IMR-90 (cell line): ENCODE results near the gene AGBL1. TPM values are rescaled to one million over a fixed set of nuclear protein-coding genes. Genes with fewer than 3 reads are reported as not detected.

Source experiments
- ATAC-seq: fragments of 200-7000 bp; cut with Tn5 transposase; 2 replicates; pipeline ENCODE4 v1.9.1; 2020; ENCODE audit warnings: low read depth, mild to moderate bottlenecking, moderate library complexity
- BruUV-seq: library from RNA; stranded (reverse); fragments of 400-500 nt; replicated peaks from 2 replicates; lab custom pipeline; 2021; lab: Mats Ljungman, UMichigan
- CTCF ChIA-PET: fragments of 300-600 bp; formaldehyde crosslinking; extraction: SDS; loops from one replicate; lab custom pipeline; 2021; ENCODE audit warnings: antibody characterized with exemption; lab: Yijun Ruan, JAX
- POLR2A ChIA-PET: fragments of 300-600 bp; sonication (Branson Sonifier 250); formaldehyde crosslinking; loops from one replicate; lab custom pipeline; 2022; ENCODE audit warnings: antibody characterized with exemption; ENCODE audit not compliant: unreplicated experiment; lab: Charles Lee
- DNase-seq: peaks from one replicate; pipeline ENCODE4 v3.0.0; 2013
- H2AFZ ChIP-seq: replicated peaks from 2 replicates; pipeline ENCODE3; 2013; ENCODE audit warnings: low read length, mild to moderate bottlenecking; ENCODE audit not compliant: poor library complexity
- H2AK5ac ChIP-seq: 2 replicates; pipeline ENCODE4 v1.6.1; 2013; ENCODE audit warnings: low read depth, low read length, inconsistent platforms
- H2AK9ac ChIP-seq: replicated peaks from 2 replicates; pipeline ENCODE3; 2013; ENCODE audit warnings: mild to moderate bottlenecking, low read depth, low read length, moderate library complexity; ENCODE audit not compliant: poor library complexity
- H2BK120ac ChIP-seq: 2 replicates; pipeline ENCODE4 v1.6.1; 2013; ENCODE audit warnings: low read depth, low read length, inconsistent platforms
- H2BK15ac ChIP-seq: 3 replicates; pipeline ENCODE4 v1.6.1; 2013; ENCODE audit warnings: low read depth, low read length, inconsistent platforms
- H2BK20ac ChIP-seq: 2 replicates; pipeline ENCODE4 v1.6.1; 2013; ENCODE audit warnings: low read depth, mild to moderate bottlenecking, inconsistent platforms, low read length, moderate library complexity
- H2BK5ac ChIP-seq: 2 replicates; pipeline ENCODE4 v1.6.1; 2013; ENCODE audit warnings: mild to moderate bottlenecking, low read depth, low read length, inconsistent platforms; ENCODE audit not compliant: poor library complexity, severe bottlenecking
- H3K14ac ChIP-seq: replicated peaks from 2 replicates; pipeline ENCODE4 v1.6.1; 2013; ENCODE audit warnings: low read depth, low read length, inconsistent platforms
- H3K18ac ChIP-seq: 2 replicates; pipeline ENCODE4 v1.6.1; 2013; ENCODE audit warnings: low read depth, low read length, control low read depth
- H3K23ac ChIP-seq: 2 replicates; pipeline ENCODE4 v1.6.1; 2013; ENCODE audit warnings: low read depth, low read length, inconsistent platforms
- H3K27ac ChIP-seq: 2 replicates; pipeline ENCODE4 v1.5.1; 2013; ENCODE audit warnings: mild to moderate bottlenecking, control low read depth, low read length; ENCODE audit not compliant: insufficient read depth
- H3K27me3 ChIP-seq: 2 replicates; pipeline ENCODE4 v1.6.1; 2013; ENCODE audit warnings: low read length; ENCODE audit not compliant: control insufficient read depth, insufficient read depth
- H3K36me3 ChIP-seq: 2 replicates; pipeline ENCODE4 v1.6.1; 2013; ENCODE audit warnings: low read length, mixed read lengths; ENCODE audit not compliant: control insufficient read depth, insufficient read depth
- H3K4ac ChIP-seq: 2 replicates; pipeline ENCODE4 v1.6.1; 2013; ENCODE audit warnings: low read depth, low read length, inconsistent platforms
- H3K4me1 ChIP-seq: 2 replicates; pipeline ENCODE4 v1.6.1; 2013; ENCODE audit warnings: low read length, mixed read lengths; ENCODE audit not compliant: control insufficient read depth, insufficient read depth
- H3K4me2 ChIP-seq: 2 replicates; pipeline ENCODE4 v1.6.1; 2013; ENCODE audit warnings: low read depth, mild to moderate bottlenecking, control low read depth, low read length, moderate library complexity
- H3K4me3 ChIP-seq: 2 replicates; pipeline ENCODE4 v1.5.1; 2013; ENCODE audit warnings: low read depth, mild to moderate bottlenecking, control low read depth, low read length, moderate library complexity; ENCODE audit not compliant: insufficient read depth
- H3K56ac ChIP-seq: 2 replicates; pipeline ENCODE4 v1.6.1; 2013; ENCODE audit warnings: low read length, inconsistent platforms; ENCODE audit not compliant: insufficient read depth; ENCODE audit errors: extremely low read depth
- H3K79me1 ChIP-seq, 2 experiments: 2 replicates each; pipeline ENCODE4 v1.6.1; 2013; ENCODE audit warnings: low read length in 2 of 2, inconsistent platforms in 1 of 2, low read depth in 1 of 2
- H3K9ac ChIP-seq: 2 replicates; pipeline ENCODE4 v1.6.1; 2013; ENCODE audit warnings: low read depth, low read length, control low read depth
- H3K9me1 ChIP-seq: 2 replicates; pipeline ENCODE4 v1.6.1; 2013; ENCODE audit warnings: low read length, inconsistent platforms; ENCODE audit not compliant: insufficient read depth
- H3K9me3 ChIP-seq: 2 replicates; pipeline ENCODE4 v1.6.1; 2013; ENCODE audit warnings: low read length; ENCODE audit not compliant: control insufficient read depth, insufficient read depth
- H4K20me1 ChIP-seq: 2 replicates; pipeline ENCODE4 v1.6.1; 2013; ENCODE audit warnings: low read length, inconsistent platforms; ENCODE audit not compliant: insufficient read depth
- H4K5ac ChIP-seq: 2 replicates; pipeline ENCODE4 v1.6.1; 2013; ENCODE audit warnings: mild to moderate bottlenecking, low read depth, low read length, control low read depth
- H4K8ac ChIP-seq, 2 experiments: 2 replicates each; pipeline ENCODE4 v1.6.1; 2013; ENCODE audit warnings: low read depth in 2 of 2, low read length in 2 of 2, control low read depth in 1 of 2, inconsistent platforms in 1 of 2
- H4K91ac ChIP-seq: 2 replicates; pipeline ENCODE4 v1.6.1; 2013; ENCODE audit warnings: low read depth, low read length, inconsistent platforms; ENCODE audit not compliant: insufficient read depth
- BHLHE40 ChIP-seq: fragments of 150-350 bp; IDR thresholded peaks from 2 replicates; pipeline ENCODE4 v1.6.1; 2016; ENCODE audit warnings: mild to moderate bottlenecking, low read depth, low read length
- CEBPB ChIP-seq: IDR thresholded peaks from 2 replicates; pipeline ENCODE4 v1.6.1; 2012; ENCODE audit warnings: low read depth, low read length, improper control_type of control experiment
- CHD1 ChIP-seq: IDR thresholded peaks from 2 replicates; pipeline ENCODE4 v1.6.1; 2012; ENCODE audit warnings: low read depth, low read length, improper control_type of control experiment
- CTCF ChIP-seq: conservative IDR thresholded peaks from 2 replicates; pipeline ENCODE4 v1.5.1; 2012; ENCODE audit warnings: mild to moderate bottlenecking, low read depth, low read length, improper control_type of control experiment
- ELK1 ChIP-seq: fragments of 150-350 bp; IDR thresholded peaks from 2 replicates; pipeline ENCODE4 v1.6.1; 2016; ENCODE audit warnings: low read depth, mild to moderate bottlenecking, low read length, moderate library complexity, borderline replicate concordance
- FOS ChIP-seq: fragments of 150-350 bp; IDR thresholded peaks from 2 replicates; pipeline ENCODE4 v1.6.1; 2016; ENCODE audit warnings: low read depth, low read length
- MAFK ChIP-seq: IDR thresholded peaks from 2 replicates; pipeline ENCODE4 v1.6.1; 2012; ENCODE audit warnings: low read depth, low read length, improper control_type of control experiment
- MAZ ChIP-seq: IDR thresholded peaks from 2 replicates; pipeline ENCODE4 v1.6.1; 2012; ENCODE audit warnings: low read depth, mild to moderate bottlenecking, low read length, improper control_type of control experiment, moderate library complexity, borderline replicate concordance
- MXI1 ChIP-seq: IDR thresholded peaks from 2 replicates; pipeline ENCODE4 v1.6.1; 2012; ENCODE audit warnings: low read depth, mild to moderate bottlenecking, low read length, moderate library complexity, borderline replicate concordance
- NFE2L2 ChIP-seq: fragments of 150-350 bp; IDR thresholded peaks from 2 replicates; pipeline ENCODE4 v1.6.1; 2016; ENCODE audit warnings: low read depth, mild to moderate bottlenecking, low read length
- POLR2A ChIP-seq: IDR thresholded peaks from 2 replicates; pipeline ENCODE4 v1.6.1; 2012; ENCODE audit warnings: mild to moderate bottlenecking, low read depth, low read length
- RAD21 ChIP-seq: IDR thresholded peaks from 2 replicates; pipeline ENCODE4 v1.6.1; 2012; ENCODE audit warnings: low read length, improper control_type of control experiment
- RCOR1 ChIP-seq: IDR thresholded peaks from 2 replicates; pipeline ENCODE4 v1.6.1; 2012; ENCODE audit warnings: mild to moderate bottlenecking, low read length, improper control_type of control experiment; ENCODE audit not compliant: insufficient replicate concordance
- RFX5 ChIP-seq: IDR thresholded peaks from 2 replicates; pipeline ENCODE4 v1.8.0; 2012; ENCODE audit warnings: low read depth, mild to moderate bottlenecking, low read length, moderate library complexity
- SMC3 ChIP-seq: fragments of 150-350 bp; IDR thresholded peaks from 2 replicates; pipeline ENCODE4 v1.6.1; 2016; ENCODE audit warnings: low read depth, mild to moderate bottlenecking, antibody characterized with exemption, low read length, moderate library complexity
- USF2 ChIP-seq: fragments of 150-350 bp; IDR thresholded peaks from 2 replicates; pipeline ENCODE4 v1.6.1; 2017; ENCODE audit warnings: mild to moderate bottlenecking, antibody characterized with exemption, low read length, low read depth
- WGBS, 2 experiments: methylation state at CpG; one replicate each; pipeline versions ENCODE4 v1.1.5 to v1.1.7; 2013; ENCODE audit warnings: missing lambda C conversion rate in 2 of 2; ENCODE audit not compliant: insufficient read length in 1 of 2; ENCODE audit errors: extremely low coverage in 2 of 2; 5-methylcytosine and 5-hydroxymethylcytosine counted together
- dilution Hi-C: fragments of 300-500 bp; cut with HindIII; formaldehyde crosslinking; loops from one replicate; pipeline ENCODE4 v1.14.3; 2018; ENCODE audit warnings: low sequenced_read_pairs; ENCODE audit not compliant: unreplicated experiment
- in situ Hi-C: fragments of 300-500 bp; cut with MboI; formaldehyde crosslinking; loops from 3 replicates; pipeline ENCODE4 v1.14.3; 2019; ENCODE audit warnings: low sequenced_read_pairs, inconsistent platforms, mixed read lengths
- intact Hi-C: fragments of 100-400 bp; cut with micrococcal nuclease; formaldehyde crosslinking; loops from 2 replicates; pipeline ENCODE4 v1.10.0; 2022
- polyA plus RNA-seq, 3 experiments: library from polyadenylated mRNA; depleted of rRNA; stranded (reverse); fragments of >200 nt; gene quantifications; 2 replicates each; pipeline ENCODE4 v1.2.3, GENCODE V29; 2012; ENCODE audit warnings: low replicate concordance in 1 of 3
- total RNA-seq: library from RNA; depleted of rRNA; stranded (reverse); fragments of >200 nt; gene quantifications from 2 replicates; pipeline ENCODE4 v1.2.3, GENCODE V29; 2012

AGBL1 gene
- total and polyA plus RNA-seq, 2 of the 4 experiments (the other 2 are of a cell fraction) = not detected

- Histone ChIP-seq H4K20me1 (no peaks in the 10 kb centered on the region), H3K4me2 (no peak overlapping the region), H3K4me1 (no peaks in the 10 kb centered on the region), H2BK20ac (no peak overlapping the region), H3K56ac (no peak overlapping the region), H3K79me1 (no peaks in the 10 kb centered on the region), H3K9me1 (no peaks in the 10 kb centered on the region), H3K36me3 (no peaks in the 10 kb centered on the region), H3K23ac (no peak overlapping the region), H3K27me3 (no peaks in the 10 kb centered on the region), H4K91ac (no peak overlapping the region), H3K9me3 (peaks cover 13% of the 10 kb centered on the region), H2BK5ac (no peak overlapping the region), H2AK9ac (no peak overlapping the region), H2AFZ (no peak overlapping the region), H3K18ac (no peak overlapping the region), H4K5ac (no peak overlapping the region), H3K14ac (no peak overlapping the region), H2AK5ac (no peak overlapping the region), H3K9ac (no peak overlapping the region), H2BK120ac (no peak overlapping the region), H3K4ac (no peak overlapping the region), H2BK15ac (no peak overlapping the region), H3K27ac (no peak overlapping the region), H4K8ac (no peak overlapping the region), H3K4me3 (no peak overlapping the region)
- no CpG with 5 or more reads among the region's 3 CpGs for WGBS, 2 experiments
- dilution Hi-C loops (no loop called here), intact Hi-C loops (no loop called here), in situ Hi-C loops (no loop called here)
- no TSS peak for BruUV-seq
- ATAC-seq (no peak), DNase-seq (no peak)
- ChIA-PET POLR2A (no interaction called here), CTCF (no interaction called here)
- no peak for TF ChIP-seq CTCF
- no peak for TF ChIP-seq ELK1
- TF ChIP-seq RFX5 = no peak
- no peak for TF ChIP-seq SMC3
- no peak for TF ChIP-seq MAZ
- no peak for TF ChIP-seq NFE2L2
- no peak for TF ChIP-seq CHD1
- no peak for TF ChIP-seq POLR2A
- TF ChIP-seq RAD21 = no peak
- TF ChIP-seq MAFK = no peak
- TF ChIP-seq MXI1 = no peak
- no peak for TF ChIP-seq BHLHE40
- no peak for TF ChIP-seq RCOR1
- TF ChIP-seq USF2 = no peak
- no peak for TF ChIP-seq CEBPB
- TF ChIP-seq FOS = no peak
Observed at GRCh38 chr15:86127547-86127946, 47.9 kb downstream of the AGBL1 start.
